Measurements from ENCODE around the gene TRIOBP. TPM values are rescaled to one million over a fixed set of nuclear protein-coding genes. Genes with fewer than 3 reads are reported as not detected.

Gene TRIOBP
- total and polyA plus RNA-seq, 2 donors (not counting 3 experiments of a cell fraction or from before 2014, with no cell fraction given): 60.6 to 104 TPM

DNA sequence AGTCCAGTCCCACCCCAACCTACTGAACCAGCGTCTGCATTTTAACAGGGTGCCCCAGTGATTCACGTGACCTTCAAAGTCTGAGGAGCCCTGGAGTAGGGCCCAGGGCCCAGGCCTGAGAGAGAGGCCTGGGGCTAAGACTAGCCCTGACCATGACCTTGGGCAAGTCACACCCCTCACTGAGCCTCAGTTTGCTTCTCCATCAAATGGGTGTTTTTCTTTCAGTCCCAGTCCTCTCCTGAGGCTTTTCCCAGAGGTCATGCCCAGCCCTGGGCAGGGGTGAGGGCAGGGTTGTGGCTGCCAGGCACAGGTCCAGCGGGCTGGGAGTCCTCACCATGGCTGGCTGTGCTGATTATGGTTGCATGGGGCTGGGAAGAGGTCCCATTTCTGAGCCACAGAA is 77.9 kb downstream of the TRIOBP start:
- CTCF ChIA-PET: no interaction called here
- no peaks in the 10 kb centered on the region for H3K9me3 ChIP-seq (replicated peaks; ENCODE audit: control insufficient read depth, insufficient read depth, low read length)
- TF ChIP-seq POLR2A (IDR thresholded peaks at IDR 0.05; ENCODE audit: low read depth, low read length) (peak; percentile 32), FOS (IDR thresholded peaks at IDR 0.05; ENCODE audit: borderline replicate concordance, insufficient read depth, low read length) (no peak)
- dilution Hi-C loops (cut with MboI; ENCODE audit: extremely low pct_ligation_motif_present, low sequenced_read_pairs) (no loop called here), intact Hi-C loops (cut with micrococcal nuclease) (no loop called here)
- H3K9me1 ChIP-seq (replicated peaks; ENCODE audit: control insufficient read depth, extremely low read depth, insufficient read depth, low read length): no peaks in the 10 kb centered on the region
- no peaks in the 10 kb centered on the region for H3K27me3 ChIP-seq (ENCODE audit: control insufficient read depth in 2 of 2, insufficient read depth in 2 of 2, low read length in 2 of 2)
- FAIRE-seq (no peak), DNase-seq (ENCODE audit: low read depth, low spot score) (no peak)
- no peak overlapping the region for H3K4me2 ChIP-seq (ENCODE audit: insufficient read depth, low read length)
- H2AFZ ChIP-seq (ENCODE audit: low read depth, low read length): no peak overlapping the region
- peaks cover 5 to 31% of the 10 kb centered on the region in 2 experiments for H3K36me3 ChIP-seq (ENCODE audit: control insufficient read depth in 2 of 2, extremely low read depth in 1 of 2, insufficient read depth in 2 of 2, low read length in 2 of 2)
- H3K4me3 ChIP-seq (replicated peaks in 1 of 3; ENCODE audit: insufficient read depth in 1 of 3, low read depth in 1 of 3, low read length in 3 of 3): no peak overlapping the region
- BruUV-seq (replicated peaks): no TSS peak
- no peak overlapping the region for H3K9ac ChIP-seq (replicated peaks; ENCODE audit: extremely low read depth, insufficient read depth, low read length)
- H3K79me2 ChIP-seq (ENCODE audit: control insufficient read depth, insufficient read depth, low read length): no peaks in the 10 kb centered on the region
- no peaks in the 10 kb centered on the region for H4K20me1 ChIP-seq (replicated peaks; ENCODE audit: control insufficient read depth, extremely low read depth, insufficient read depth, low read length)
- H3K4me1 ChIP-seq (ENCODE audit: control insufficient read depth, extremely low read depth, insufficient read depth, low read length): no peaks in the 10 kb centered on the region
- H3K27ac ChIP-seq (ENCODE audit: insufficient read depth, low read depth, low read length): no peak overlapping the region
- POLR2A ChIA-PET: no interaction called here

DNA sequence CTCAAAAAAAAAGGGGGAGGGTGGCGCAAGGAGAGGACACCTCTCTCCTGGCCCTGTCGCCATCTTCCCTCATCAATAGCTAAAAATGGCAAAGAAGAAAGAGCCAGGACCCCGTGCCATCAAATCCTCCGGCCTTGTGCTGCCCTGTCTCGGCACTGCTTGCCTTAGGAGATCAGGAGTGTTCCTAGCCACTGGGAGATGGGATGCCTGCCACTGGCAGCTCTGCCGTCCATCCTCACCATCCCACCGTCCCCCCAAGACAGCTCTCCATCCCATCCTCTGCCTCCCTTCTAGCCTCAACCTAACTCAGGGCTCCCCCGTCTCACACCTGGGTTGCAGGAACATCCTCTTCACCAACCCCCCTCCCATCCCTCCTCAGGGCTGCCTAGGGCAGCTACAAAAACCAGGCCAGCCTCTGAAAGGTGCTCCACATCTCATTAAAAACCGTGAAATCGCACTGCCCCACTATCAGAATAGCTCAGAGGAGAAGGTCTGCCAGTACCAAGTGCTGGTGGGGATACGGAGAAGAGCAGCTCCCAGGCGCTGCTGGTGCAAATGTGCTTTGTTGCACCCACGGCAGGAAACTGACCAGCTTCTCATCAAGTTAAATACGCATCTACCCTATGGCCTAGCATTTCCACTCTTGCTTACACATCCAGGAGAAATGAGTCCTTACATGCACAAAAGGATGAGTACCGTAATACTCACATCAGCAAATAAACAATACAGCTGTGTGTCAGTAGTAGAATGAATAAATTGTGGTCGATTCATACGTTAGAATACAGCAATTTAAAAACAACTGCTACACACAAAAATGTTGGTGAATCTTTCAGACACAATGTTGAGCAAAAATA is 79.2 kb downstream of the TRIOBP start:
- no peak overlapping the region for H2AFZ ChIP-seq (ENCODE audit: low read depth, low read length)
- no peaks in the 10 kb centered on the region for H3K27me3 ChIP-seq (ENCODE audit: control insufficient read depth in 2 of 2, insufficient read depth in 2 of 2, low read length in 2 of 2)
- ChIA-PET POLR2A (no interaction called here), CTCF (interaction anchor here (1.0 to 1.6 kb wide), 2 partner anchors 8 to 133 kb away, joined by 4 read pairs; no protein-coding TSS in a partner anchor)
- H3K79me2 ChIP-seq (ENCODE audit: control insufficient read depth, insufficient read depth, low read length): no peaks in the 10 kb centered on the region
- dilution Hi-C loops (cut with MboI; ENCODE audit: extremely low pct_ligation_motif_present, low sequenced_read_pairs) (no loop called here), intact Hi-C loops (cut with micrococcal nuclease) (no loop called here)
- H3K4me1 ChIP-seq (ENCODE audit: control insufficient read depth, extremely low read depth, insufficient read depth, low read length): no peaks in the 10 kb centered on the region
- no TSS peak for BruUV-seq (replicated peaks)
- H3K4me3 ChIP-seq (replicated peaks in 1 of 3; ENCODE audit: insufficient read depth in 1 of 3, low read depth in 1 of 3, low read length in 3 of 3): no peak overlapping the region
- H3K36me3 ChIP-seq (ENCODE audit: control insufficient read depth in 2 of 2, extremely low read depth in 1 of 2, insufficient read depth in 2 of 2, low read length in 2 of 2): peaks cover 3 to 29% of the 10 kb centered on the region in 2 experiments
- no peak overlapping the region for H3K4me2 ChIP-seq (ENCODE audit: insufficient read depth, low read length)
- no peak overlapping the region for H3K27ac ChIP-seq (ENCODE audit: insufficient read depth, low read depth, low read length)
- FAIRE-seq (no peak), DNase-seq (ENCODE audit: low read depth, low spot score) (no peak)
- H3K9me1 ChIP-seq (replicated peaks; ENCODE audit: control insufficient read depth, extremely low read depth, insufficient read depth, low read length): no peaks in the 10 kb centered on the region
- H3K9me3 ChIP-seq (replicated peaks; ENCODE audit: control insufficient read depth, insufficient read depth, low read length): no peaks in the 10 kb centered on the region
- TF ChIP-seq, protein P1, sequence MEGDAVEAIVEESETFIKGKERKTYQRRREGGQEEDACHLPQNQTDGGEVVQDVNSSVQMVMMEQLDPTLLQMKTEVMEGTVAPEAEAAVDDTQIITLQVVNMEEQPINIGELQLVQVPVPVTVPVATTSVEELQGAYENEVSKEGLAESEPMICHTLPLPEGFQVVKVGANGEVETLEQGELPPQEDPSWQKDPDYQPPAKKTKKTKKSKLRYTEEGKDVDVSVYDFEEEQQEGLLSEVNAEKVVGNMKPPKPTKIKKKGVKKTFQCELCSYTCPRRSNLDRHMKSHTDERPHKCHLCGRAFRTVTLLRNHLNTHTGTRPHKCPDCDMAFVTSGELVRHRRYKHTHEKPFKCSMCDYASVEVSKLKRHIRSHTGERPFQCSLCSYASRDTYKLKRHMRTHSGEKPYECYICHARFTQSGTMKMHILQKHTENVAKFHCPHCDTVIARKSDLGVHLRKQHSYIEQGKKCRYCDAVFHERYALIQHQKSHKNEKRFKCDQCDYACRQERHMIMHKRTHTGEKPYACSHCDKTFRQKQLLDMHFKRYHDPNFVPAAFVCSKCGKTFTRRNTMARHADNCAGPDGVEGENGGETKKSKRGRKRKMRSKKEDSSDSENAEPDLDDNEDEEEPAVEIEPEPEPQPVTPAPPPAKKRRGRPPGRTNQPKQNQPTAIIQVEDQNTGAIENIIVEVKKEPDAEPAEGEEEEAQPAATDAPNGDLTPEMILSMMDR (IDR thresholded peaks at IDR 0.05; ENCODE audit: extremely low read depth in 1 of 2, insufficient read depth in 1 of 2, low read depth in 1 of 2, low read length in 2 of 2): no peak
- TF ChIP-seq MYC (IDR thresholded peaks at IDR 0.05; ENCODE audit: low read depth, low read length) (no peak), JUN (IDR thresholded peaks at IDR 0.05; ENCODE audit: borderline replicate concordance, insufficient read depth, insufficient read length, low read depth) (no peak), GATA2 (IDR thresholded peaks at IDR 0.05; ENCODE audit: insufficient read depth, insufficient read length, low read depth, low read length) (no peak), POLR2A (IDR thresholded peaks at IDR 0.05; ENCODE audit: low read depth, low read length) (no peak), FOS (IDR thresholded peaks at IDR 0.05; ENCODE audit: borderline replicate concordance, insufficient read depth, low read length) (no peak), EZH2 (IDR thresholded peaks at IDR 0.05; ENCODE audit: borderline replicate concordance, low read depth, low read length, severe bottlenecking) (no peak)
- TF ChIP-seq, protein P2, sequence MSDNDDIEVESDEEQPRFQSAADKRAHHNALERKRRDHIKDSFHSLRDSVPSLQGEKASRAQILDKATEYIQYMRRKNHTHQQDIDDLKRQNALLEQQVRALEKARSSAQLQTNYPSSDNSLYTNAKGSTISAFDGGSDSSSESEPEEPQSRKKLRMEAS (IDR thresholded peaks at IDR 0.05; ENCODE audit: insufficient read depth, insufficient read length): no peak
- H3K9ac ChIP-seq (replicated peaks; ENCODE audit: extremely low read depth, insufficient read depth, low read length): no peak overlapping the region
- H4K20me1 ChIP-seq (replicated peaks; ENCODE audit: control insufficient read depth, extremely low read depth, insufficient read depth, low read length): no peaks in the 10 kb centered on the region

All from endothelial cell of umbilical vein (primary cell).